SU-DHL-6 (cell line): ENCODE results near the gene MELK.
"Not testable (repeated sequence)": the region's sequence is repeated elsewhere in the genome, so short reads cannot be mapped to it uniquely, and the experiment has no call there.

Experiments used
- H2AFZ ChIP-seq: fragments of 200-600 bp; sonication (generic); 2 replicates; pipeline ENCODE4 v1.6.1; 2014; ENCODE audit warnings: low read depth, mild to moderate bottlenecking, moderate library complexity, mixed read lengths, antibody characterized with exemption, low read length; ENCODE audit not compliant: severe bottlenecking
- H3F3A ChIP-seq: fragments of 200-600 bp; shearing (Covaris generic); 2 replicates; pipeline ENCODE4 v1.6.0; 2016; ENCODE audit warnings: antibody characterized with exemption, mild to moderate bottlenecking; ENCODE audit not compliant: insufficient read depth
- H3K27ac ChIP-seq: fragments of 200-600 bp; sonication (generic); 2 replicates; pipeline ENCODE4 v1.5.1; 2016; ENCODE audit warnings: low read depth, mild to moderate bottlenecking, low read length, moderate library complexity, mixed read lengths
- H3K27me3 ChIP-seq: fragments of 200-600 bp; sonication (generic), shearing (Covaris generic); 2 replicates; pipeline ENCODE4 v1.6.0; 2014; ENCODE audit warnings: mild to moderate bottlenecking, low read length
- H3K36me3 ChIP-seq: fragments of 200-600 bp; sonication (generic); 2 replicates; pipeline ENCODE4 v1.6.1; 2014; ENCODE audit warnings: mild to moderate bottlenecking, low read length, mixed read lengths
- H3K4me2 ChIP-seq: fragments of 300-600, 200-600 bp; shearing (Covaris generic), sonication (generic); 2 replicates; pipeline ENCODE4 v1.6.0; 2014; ENCODE audit warnings: low read length, low read depth, mild to moderate bottlenecking; ENCODE audit not compliant: poor library complexity, severe bottlenecking
- H3K4me3 ChIP-seq: fragments of 200-600 bp; sonication (generic); 2 replicates; pipeline ENCODE4 v1.5.1; 2014; ENCODE audit warnings: antibody characterized with exemption, low read length, mild to moderate bottlenecking, mixed read lengths; ENCODE audit not compliant: insufficient read depth, poor library complexity, severe bottlenecking
- H3K79me2 ChIP-seq: fragments of 200-600 bp; sonication (generic); 2 replicates; pipeline ENCODE4 v1.6.1; 2014; ENCODE audit warnings: mild to moderate bottlenecking, low read length, moderate library complexity; ENCODE audit not compliant: insufficient read depth
- H3K9ac ChIP-seq: fragments of 200-600 bp; sonication (generic); 2 replicates; pipeline ENCODE4 v1.7.0; 2014; ENCODE audit warnings: mild to moderate bottlenecking, low read length
- H3K9me2 ChIP-seq: fragments of 200-600 bp; sonication (generic); replicated peaks from 2 replicates; pipeline ENCODE4 v1.6.1; 2014; ENCODE audit warnings: low read length; ENCODE audit not compliant: insufficient read depth
- H3K9me3 ChIP-seq: fragments of 200-600 bp; sonication (generic); 2 replicates; pipeline ENCODE4 v1.6.1; 2014; ENCODE audit warnings: low read length, mixed read lengths; ENCODE audit not compliant: insufficient read depth
- H4K20me1 ChIP-seq: fragments of 200-600 bp; sonication (generic); 2 replicates; pipeline ENCODE4 v1.6.1; 2014; ENCODE audit warnings: low read depth, mild to moderate bottlenecking, antibody characterized with exemption, low read length, moderate library complexity, mixed read lengths
- CTCF ChIP-seq: fragments of 200-600 bp; sonication (generic); IDR thresholded peaks from one replicate; pipeline ENCODE4 v1.5.1; 2017; ENCODE audit warnings: antibody characterized with exemption, mild to moderate bottlenecking, low read length, moderate library complexity; ENCODE audit not compliant: insufficient read depth, poor library complexity, severe bottlenecking
- EZH2phosphoT487 ChIP-seq: fragments of 200-600 bp; sonication (generic), shearing (Covaris generic); conservative IDR thresholded peaks from 2 replicates; pipeline ENCODE4 v1.6.1; 2018; ENCODE audit warnings: mild to moderate bottlenecking, antibody characterized with exemption, low read length, moderate library complexity, mixed read lengths

Gene MELK

GRCh38 chr9:36559036-36559695 is 13.5 kb upstream of the MELK start:
- Histone ChIP-seq H3F3A (no peaks in the 10 kb centered on the region), H3K36me3 (no peaks in the 10 kb centered on the region), H3K4me2 (no peak overlapping the region), H3K9ac (no peak overlapping the region), H3K79me2 (no peaks in the 10 kb centered on the region), H4K20me1 (no peaks in the 10 kb centered on the region), H3K4me3 (no peak overlapping the region), H2AFZ (no peak overlapping the region), H3K27ac (no peak overlapping the region), H3K9me3 (no peaks in the 10 kb centered on the region), H3K27me3 (no peaks in the 10 kb centered on the region), H3K9me2 (no peaks in the 10 kb centered on the region)
- no peak for TF ChIP-seq EZH2phosphoT487
- TF ChIP-seq CTCF, result no peak

GRCh38 chr9:36560771-36561170 is 11.9 kb upstream of the MELK start:
- H3F3A ChIP-seq, result no peaks in the 10 kb centered on the region
- no peaks in the 10 kb centered on the region for H3K9me3 ChIP-seq
- H3K36me3 ChIP-seq, result no peaks in the 10 kb centered on the region
- H3K4me2 ChIP-seq, result no peak overlapping the region
- H4K20me1 ChIP-seq, result no peaks in the 10 kb centered on the region
- H2AFZ ChIP-seq, result no peak overlapping the region
- TF ChIP-seq EZH2phosphoT487, result no peak
- no peak for TF ChIP-seq CTCF
- H3K27me3 ChIP-seq, result no peaks in the 10 kb centered on the region
- no peaks in the 10 kb centered on the region for H3K9me2 ChIP-seq
- no peak overlapping the region for H3K9ac ChIP-seq
- no peak overlapping the region for H3K4me3 ChIP-seq
- H3K27ac ChIP-seq, result no peak overlapping the region
- no peaks in the 10 kb centered on the region for H3K79me2 ChIP-seq

DNA sequence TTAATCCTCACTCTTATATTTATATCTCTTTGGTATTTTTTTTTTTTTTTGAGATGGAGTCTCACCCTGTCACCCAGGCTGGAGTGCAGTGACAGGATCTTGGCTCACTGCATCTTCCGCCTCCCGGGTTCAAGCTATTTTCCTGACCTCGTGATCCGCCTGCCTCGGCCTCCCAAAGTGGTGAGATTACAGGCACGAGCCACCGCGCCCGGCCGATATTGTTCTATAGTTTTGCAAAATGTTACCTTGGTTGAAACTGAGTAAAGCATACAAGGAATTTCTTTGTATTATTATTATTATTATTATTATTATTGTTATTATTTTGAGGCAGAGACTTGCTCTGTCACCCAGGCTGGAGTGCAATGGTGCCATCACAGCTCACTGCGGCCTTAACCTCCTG is 9.9 kb upstream of the MELK start:
- H3K9me3 ChIP-seq, H2AFZ ChIP-seq, H3K27ac ChIP-seq, H3K79me2 ChIP-seq, H3K27me3 ChIP-seq, H3K4me3 ChIP-seq, H3F3A ChIP-seq, H3K36me3 ChIP-seq, H3K4me2 ChIP-seq, H3K9ac ChIP-seq, H4K20me1 ChIP-seq, H3K9me2 ChIP-seq: not testable (repeated sequence)

DNA sequence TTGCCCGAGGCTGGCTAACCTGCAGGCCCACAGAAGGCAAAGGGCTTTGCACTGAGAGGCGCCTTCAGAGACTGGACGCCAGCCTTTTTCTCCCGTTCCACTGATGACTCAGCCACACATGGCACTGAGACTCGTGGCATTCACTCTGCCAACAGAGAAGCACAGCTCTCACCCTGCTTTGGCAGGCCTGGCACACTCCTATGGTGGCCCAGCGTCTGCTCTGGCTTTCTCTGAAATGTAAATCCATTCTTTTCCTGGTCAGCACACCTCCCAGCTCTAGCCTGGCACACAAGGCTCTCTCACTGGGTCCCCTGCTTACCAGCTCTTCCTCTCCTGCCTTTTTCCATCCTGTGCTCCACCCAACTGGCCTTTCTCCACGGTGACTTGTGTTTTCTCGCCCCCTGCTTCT is 5.9 kb upstream of the MELK start:
- no peak overlapping the region for H3K9ac ChIP-seq
- no peaks in the 10 kb centered on the region for H3K9me3 ChIP-seq
- H3K27me3 ChIP-seq, result no peaks in the 10 kb centered on the region
- no peak for TF ChIP-seq CTCF
- no peak for TF ChIP-seq EZH2phosphoT487
- no peak overlapping the region for H3K4me3 ChIP-seq
- H3K4me2 ChIP-seq, result no peak overlapping the region
- no peaks in the 10 kb centered on the region for H3K9me2 ChIP-seq
- H3K79me2 ChIP-seq, result no peaks in the 10 kb centered on the region
- H3F3A ChIP-seq, result no peaks in the 10 kb centered on the region
- H3K27ac ChIP-seq, result no peak overlapping the region
- H4K20me1 ChIP-seq, result no peaks in the 10 kb centered on the region
- H2AFZ ChIP-seq, result no peak overlapping the region
- H3K36me3 ChIP-seq, result no peaks in the 10 kb centered on the region

GRCh38 chr9:36568681-36569080 is 4.0 kb upstream of the MELK start:
- not testable (repeated sequence) for H3K27ac ChIP-seq, H4K20me1 ChIP-seq, H3K4me2 ChIP-seq, H3K9ac ChIP-seq, H3K9me3 ChIP-seq, H3K4me3 ChIP-seq, H2AFZ ChIP-seq, H3K36me3 ChIP-seq, H3K27me3 ChIP-seq, H3K9me2 ChIP-seq, H3F3A ChIP-seq
- peaks cover 10% of the 10 kb centered on the region for H3K79me2 ChIP-seq
